Measurements from ENCODE around the gene NLGN1.

Gene NLGN1

DNA sequence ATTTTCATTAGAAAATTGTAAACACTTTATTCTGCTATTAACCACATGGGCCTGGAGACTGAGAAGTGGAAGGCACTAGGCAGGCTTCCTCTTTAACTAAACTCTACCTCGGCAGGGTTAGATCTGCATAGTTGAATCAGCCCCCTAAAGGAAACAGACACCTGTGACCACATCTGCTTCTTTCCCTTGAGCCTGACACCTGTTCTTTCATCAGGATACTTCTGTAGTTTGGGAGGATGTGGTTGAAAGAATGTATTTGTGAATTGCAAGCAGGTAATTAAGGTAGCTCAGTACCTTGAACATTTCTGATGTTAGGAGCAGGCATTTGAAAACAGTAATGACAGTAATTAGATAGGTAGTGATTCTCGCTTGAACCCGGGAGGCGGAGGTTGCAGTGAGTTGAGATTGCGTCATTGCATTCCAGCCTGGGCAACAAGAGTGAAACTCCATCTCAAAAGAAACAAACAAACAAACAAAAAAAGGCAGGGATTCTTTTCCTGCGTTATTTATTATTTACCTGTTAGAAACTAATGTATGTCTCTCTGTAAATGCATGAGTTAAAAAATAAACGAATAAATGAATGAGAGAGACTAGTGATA is 468.5 kb downstream of the NLGN1 start:
- DNase-seq = no peak

DNA sequence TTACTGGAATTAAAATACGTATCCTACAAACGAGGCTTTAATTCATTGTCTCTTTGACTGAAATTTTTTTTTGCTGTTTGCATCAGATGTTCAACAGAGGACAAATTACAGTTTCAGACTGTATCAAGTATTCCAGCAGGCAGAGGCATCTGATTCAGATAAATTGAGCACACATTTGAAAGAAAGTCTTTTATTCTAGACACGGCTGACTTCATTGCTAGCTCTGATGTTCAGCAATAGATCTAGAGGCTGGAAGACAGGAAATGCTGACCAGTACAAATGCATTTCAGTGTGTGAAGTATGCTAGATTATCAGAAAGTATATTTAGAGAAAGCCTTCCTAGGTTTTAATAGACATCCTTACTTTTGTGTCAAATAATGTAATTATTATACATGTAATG is 472.2 kb downstream of the NLGN1 start:
- DNase-seq = no peak

DNA sequence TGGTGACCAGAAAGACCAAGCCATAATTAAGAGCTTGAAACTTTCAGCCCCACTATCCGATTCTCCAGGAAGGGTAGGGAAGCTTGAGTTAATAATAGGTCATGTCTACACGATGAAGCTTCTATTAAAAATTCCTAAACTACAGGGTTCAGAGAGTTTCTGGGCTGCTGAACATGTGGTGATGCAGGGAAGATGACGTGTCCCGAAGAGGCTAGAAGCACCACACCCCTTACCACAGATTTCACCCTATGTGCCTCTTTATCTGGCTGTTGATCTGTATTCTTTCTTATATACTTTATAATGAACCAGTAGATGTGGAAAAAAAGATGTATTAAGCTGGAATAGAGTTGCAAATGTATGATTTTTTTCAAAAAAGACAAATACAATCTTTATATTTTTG is 473.4 kb downstream of the NLGN1 start:
- no peak for DNase-seq

DNA sequence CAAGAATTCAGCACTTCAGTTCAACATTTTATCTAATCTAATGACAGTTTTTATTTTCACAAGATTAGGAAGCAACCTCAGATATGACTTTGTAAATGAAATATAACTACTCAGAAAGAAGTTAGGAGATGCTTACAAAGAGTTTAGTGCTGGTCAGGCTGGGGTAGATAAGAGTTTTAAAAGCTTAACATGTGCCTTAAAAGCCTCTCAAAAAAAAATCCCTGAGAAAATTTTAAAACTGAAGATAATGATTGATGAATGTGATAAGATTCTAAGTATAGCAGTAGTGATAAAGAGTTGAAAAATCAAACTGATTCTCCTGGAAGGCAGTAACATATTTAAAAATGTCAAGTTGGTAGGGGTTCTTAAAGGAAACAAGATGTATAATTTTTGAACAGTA is 478.2 kb downstream of the NLGN1 start:
- DNase-seq = no peak

DNA sequence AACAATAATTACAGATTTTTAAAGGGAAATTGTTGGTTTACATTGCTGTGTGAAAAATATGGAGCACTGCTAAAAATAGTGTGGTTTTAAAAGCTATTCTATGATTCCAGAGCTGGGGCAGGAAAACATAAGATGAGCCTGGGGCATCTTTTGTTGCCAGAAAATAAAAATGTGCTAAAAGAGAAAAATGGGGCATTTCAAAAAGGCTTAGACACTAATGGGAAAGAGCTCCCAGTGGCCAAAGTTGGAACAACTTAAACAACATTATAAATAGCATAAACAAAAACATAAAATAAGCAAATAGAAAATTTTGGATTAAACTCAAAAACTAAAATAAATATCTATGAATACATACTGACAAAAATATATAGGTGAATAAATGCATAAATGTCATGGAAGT is 478.9 kb downstream of the NLGN1 start:
- no peak for DNase-seq

DNA sequence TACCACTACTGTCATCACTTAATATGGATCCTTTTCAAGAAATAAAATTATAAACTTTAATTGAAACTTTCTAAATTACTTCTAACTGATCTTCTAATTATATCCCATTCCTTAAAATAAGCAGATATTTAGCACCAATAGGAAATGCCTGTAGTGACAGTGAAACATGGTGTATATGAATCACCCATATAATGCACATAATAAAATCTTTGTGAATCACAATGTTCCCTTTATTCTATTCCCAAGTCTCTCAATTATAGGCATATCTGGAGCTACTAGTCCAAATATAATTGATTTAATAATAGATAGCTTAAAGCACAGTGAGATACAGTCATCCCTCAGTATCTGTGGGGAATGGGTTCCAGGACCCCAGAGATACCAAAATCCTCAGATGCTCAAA is 490.3 kb downstream of the NLGN1 start:
- DNase-seq = no peak

DNA sequence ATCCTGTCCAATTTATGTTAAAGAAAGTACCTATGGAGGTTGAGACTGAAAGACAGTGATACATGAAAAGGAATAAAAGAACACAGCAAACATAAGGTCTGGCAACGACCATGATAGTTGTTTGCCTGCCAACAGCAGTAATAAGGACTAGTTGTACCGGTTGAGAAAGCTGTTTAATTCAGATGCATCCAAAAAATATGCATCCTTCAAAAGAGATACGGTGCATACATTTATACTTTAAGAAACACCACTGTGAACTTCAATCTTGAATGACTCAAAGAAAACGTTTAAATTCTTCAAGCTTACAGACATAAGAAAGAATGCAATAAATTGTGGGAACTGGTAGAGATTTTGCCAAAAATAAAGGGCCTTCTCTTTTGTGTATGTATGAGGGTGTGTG is 492.1 kb downstream of the NLGN1 start:
- DNase-seq = no peak

DNA sequence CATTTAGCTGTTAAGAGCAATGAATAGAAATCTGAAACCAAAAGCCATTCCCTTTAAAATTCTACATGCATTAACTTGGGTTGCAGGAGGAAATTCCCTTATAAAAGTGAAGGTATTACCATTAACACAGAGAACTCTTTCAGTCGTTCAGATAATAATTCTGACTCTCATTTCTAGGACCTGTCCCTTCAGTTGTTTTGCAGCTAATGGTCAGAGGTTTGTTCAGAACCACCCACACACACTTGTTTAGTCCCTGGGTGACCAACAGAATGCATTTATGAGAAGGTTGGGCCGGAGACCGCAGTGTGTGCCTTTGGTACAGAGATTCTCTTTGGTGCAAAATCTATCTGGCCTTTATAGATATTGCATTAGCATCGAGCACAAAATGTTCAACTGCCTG is 492.5 kb downstream of the NLGN1 start:
- no peak for DNase-seq

DNA sequence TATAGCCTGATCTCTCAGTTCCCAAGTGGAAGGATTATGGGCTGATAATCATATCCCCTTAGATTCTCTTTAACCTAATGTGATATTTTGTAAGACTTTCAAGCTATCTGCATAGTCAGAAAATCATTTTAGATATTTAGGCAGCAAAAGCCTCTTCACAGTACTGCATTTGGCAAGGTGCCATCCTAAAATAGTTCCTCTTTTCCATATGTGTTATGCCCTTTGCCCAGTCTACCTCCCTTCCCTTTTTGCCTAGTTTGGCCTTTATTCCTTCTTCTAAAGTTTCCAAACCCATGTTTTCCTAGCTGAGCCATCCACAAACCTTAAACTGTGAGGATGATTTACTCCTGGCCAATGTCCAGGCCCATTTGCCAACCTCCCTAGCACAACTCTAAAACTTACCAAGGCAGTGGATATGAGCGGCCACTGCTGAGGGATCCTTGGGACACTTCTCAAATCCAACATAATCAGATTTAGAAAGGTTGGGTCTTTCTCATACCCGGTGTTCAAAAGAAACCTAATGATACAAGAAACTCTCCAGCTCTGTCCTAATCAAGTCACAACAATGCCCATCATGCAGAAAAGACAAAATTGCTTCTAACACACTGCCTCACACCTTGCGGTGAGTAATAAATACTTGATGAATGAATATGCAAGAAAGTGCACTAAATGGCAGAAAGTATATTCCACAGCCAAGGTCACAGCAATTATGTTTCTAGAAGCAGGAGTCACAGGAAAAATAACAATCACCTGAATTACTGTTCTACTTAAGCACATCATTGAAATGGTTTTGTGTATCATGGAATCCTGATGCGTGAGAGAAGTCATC is 493.9 kb downstream of the NLGN1 start:
- no peak for DNase-seq

DNA sequence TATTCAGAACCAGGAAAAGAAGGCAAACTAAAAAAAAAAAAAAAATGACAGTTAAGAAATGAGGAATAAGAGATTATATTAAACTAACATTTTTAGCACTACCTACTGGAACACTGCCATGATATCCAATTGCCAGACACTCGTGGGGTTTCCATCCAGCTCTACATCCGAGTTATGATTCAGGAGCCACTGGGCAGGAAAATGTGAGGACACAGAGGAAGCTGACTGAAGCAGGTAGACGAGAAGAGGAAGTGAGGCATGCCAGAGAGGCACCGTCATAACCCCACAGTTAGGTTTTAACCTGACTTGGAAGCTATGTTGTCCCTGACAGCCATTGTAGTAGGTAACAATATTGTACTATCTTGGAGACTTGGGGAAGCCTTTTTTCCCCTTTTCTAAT is 495.0 kb downstream of the NLGN1 start:
- no peak for DNase-seq

DNA sequence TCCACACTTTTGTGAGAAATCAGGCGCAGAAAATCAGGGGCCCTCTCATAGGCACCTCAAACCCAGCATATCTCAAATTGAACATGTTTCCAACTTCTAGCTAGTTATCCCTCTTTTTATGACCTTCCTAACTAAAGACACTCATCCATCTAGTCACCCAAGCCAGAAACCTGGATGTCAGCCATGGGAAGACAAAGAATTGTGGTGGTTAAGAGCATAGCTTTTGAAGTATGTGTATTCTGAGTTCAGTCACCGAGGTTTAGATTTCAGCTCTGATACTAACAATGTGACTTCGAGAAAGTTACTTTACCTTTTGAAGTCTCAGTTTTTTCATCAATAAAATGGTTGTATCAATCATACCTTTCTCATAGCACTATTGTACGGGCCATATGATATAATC is 495.5 kb downstream of the NLGN1 start:
- DNase-seq = no peak

DNA sequence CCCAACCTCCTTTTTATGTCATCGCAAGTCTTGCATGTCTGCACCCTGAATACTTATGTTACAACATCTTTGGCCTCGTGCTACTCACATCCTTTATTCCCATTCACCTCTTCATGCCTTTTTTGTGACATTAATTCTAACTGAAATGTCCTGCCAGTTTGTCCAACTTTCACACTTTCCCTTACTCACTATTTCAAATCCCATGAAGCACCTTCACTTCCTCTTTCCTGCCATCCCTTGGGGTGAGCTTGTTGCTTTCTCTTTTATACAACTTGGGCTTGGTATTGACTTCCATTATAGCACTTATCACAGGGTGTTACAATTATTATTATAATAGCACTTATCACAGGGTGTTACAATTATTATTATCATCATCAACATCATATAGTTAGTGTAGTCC is 496.3 kb downstream of the NLGN1 start:
- no peak for DNase-seq

DNA sequence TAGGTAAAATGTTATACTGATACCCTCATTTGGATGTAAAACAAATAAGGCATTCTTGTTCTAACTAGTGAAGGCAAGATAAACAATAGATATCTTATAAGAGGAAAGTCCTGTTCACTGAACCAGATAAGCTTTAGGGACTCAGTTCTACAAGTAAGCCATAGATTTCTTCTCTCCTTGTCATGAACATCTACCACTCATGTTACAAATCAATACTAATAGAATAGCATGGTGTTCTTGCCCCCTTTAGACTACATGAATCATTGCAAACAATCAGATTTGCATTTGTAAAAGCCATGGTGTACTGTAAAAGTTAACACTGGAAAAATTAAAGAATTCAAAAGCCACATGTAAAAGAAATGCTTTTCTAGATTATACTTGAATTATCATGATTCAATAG is 500.1 kb downstream of the NLGN1 start:
- DNase-seq = no peak

DNA sequence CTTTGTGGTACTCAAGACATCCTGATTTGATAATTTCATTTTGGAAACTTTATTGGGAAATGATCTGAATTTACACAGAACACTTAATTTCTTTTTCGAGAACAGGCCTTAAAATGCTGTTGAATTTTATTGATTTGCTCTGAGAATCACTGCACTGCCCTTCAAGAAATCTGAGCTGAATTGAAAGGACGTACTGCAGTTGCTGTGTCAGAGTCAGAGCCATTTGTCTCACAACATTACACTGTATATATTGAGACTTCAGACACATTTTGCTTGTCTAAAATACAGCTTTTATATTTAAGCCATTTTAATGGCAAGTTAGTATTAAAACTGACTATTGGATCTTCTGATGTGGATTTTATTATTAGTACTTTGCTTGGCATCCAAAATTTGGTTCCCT is 504.1 kb downstream of the NLGN1 start:
- no peak for DNase-seq

DNA sequence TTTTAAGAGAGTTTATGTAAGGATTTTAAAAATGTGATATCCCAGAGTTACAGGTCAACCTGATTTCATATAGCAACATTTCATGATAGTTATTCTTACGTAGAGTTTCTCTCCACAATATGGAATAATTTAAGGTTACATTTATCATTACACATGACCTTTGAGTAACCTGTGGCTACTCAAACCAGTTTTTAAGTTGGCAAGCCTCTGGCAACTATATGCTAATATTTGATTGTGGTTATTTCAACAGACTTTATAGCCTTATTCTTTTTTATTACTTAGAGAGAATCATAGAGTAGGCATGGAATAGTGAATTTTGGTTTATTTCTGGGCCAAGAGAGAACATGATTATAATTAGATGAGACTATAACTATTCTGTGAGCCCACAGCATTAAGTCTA is 504.9 kb downstream of the NLGN1 start:
- DNase-seq = no peak

DNA sequence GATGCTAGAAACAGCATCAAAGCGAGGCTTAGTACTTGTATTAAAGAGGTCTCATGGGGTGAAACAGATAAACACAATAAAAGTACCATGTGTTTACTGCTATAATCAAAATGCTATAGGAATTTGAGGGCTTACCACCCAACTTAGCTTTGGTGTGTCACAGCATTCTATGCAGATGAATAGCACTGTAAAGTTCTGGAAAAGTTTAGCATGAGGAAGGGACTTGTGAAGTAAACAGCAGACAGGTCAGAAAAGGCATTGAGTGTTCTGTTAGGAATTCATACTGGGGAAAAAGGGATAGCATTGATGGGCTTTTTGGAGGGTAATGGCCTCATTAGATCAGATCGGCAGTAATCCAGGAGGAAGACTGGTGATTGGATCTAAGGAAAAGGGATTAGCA is 505.3 kb downstream of the NLGN1 start:
- DNase-seq = no peak

DNA sequence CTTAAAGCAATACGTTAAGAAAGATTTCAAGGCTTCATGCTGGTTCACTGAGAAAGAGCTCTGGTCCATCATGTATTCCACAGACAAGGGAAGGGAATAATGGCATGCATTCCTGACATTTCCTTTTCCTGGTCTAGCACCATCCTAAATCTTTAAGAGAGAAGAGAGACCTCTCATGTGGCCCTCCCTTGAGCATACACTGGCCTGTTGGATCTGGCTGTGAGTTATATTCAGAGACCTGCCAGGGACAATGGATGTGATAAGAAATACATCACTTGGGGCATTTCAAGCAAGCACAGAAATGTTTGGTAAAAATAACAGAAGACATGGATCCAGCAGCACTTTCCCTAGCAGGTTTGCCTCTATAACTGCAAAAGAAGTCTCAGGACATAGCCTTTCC is 507.8 kb downstream of the NLGN1 start:
- DNase-seq = no peak

DNA sequence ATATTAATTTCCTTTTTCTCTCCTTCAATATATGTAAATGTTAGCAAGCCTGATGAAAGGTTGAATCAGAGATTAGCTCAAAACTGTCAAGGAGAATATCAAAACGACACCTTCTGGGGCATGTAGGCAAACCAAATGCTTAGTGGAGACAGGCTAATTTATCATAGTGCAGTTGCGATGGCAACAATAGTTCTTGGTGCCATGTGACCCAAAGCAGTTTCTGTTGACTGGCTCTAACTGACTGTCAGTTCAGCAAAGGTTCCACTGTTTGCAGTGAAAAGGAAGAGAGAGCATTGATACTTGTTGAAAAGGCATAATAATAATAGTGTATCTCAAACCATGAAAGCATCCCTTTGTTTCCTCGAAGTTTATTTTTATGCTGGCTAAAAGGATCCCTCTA is 513.9 kb downstream of the NLGN1 start:
- no peak for DNase-seq

DNA sequence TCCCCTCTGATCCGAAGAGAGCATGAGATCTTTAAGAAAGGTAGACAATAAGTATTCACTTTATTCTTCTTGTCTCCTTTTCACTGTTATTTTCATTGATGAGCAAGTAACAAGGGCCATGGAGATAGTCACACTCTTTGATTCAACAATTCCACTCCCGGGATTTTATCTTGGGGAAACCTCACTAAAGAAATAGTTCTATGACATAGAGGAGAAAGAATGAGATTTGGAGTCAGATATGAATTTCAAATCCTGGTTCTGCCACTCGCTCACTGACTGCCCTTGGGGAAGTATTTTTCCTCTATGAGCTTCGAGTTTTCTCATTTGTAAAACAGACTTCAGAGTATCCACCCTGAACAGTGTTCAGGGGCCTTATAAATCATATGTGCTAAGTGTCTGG is 514.6 kb downstream of the NLGN1 start:
- no peak for DNase-seq

DNA sequence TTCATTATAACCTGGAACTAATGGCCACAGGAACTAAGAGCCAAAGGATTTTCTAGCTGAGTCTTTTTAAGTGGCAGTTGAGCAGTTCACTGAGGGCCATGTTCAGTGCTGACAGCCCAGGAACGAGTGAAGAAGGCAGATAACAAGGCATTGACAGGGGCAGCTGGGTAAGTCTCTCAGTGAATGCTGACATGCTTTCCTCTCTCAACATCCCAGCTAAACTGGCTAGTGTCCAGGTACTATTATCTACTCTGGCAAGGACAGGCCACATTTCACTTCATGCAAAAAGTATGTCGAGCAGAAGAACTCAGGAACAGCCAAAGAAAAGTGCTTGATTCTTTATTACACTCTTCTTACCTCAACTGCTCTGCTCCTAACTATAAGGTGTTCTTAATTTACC is 515.9 kb downstream of the NLGN1 start:
- DNase-seq = no peak

DNA sequence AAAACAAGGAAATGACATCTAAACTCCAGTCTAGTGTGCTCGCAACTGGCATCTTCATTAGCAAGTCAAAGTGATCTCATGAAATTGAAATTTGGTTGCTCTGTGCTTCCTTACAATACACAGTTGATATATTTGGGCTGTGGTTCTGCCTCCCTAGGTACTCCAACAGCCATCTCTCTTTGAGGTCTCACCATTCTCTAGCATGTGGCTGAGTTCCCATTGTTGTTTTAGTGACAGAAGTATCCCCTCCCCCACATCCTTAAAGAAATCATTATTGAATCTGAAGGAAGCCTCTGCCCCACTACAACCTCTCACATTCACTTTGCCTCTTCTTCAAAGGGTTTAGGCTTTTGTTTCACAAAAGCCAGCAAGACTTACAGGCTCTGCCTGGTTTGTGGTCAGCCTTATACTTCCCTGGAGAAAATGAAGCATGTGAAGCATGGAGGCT is 516.5 kb downstream of the NLGN1 start:
- no peak for DNase-seq

DNA sequence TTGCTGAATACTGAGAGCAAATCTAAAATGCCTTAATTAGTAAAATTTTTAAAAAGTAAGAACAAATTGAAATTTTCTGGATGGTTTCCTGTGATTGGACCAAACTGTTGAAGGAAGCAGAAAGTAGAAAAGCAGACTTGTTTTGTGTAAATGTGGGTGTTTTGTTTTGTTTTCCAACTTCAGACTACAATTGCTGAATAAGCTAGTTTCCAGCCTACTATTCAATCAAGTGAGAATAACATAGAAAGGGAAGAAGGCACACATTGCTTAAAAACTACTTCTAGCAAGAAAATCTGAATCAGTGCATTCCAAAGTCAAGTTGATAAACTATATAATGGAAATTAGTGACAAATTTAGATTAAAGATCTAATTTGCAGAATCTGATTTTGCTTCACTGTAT is 519.3 kb downstream of the NLGN1 start:
- no peak for DNase-seq

DNA sequence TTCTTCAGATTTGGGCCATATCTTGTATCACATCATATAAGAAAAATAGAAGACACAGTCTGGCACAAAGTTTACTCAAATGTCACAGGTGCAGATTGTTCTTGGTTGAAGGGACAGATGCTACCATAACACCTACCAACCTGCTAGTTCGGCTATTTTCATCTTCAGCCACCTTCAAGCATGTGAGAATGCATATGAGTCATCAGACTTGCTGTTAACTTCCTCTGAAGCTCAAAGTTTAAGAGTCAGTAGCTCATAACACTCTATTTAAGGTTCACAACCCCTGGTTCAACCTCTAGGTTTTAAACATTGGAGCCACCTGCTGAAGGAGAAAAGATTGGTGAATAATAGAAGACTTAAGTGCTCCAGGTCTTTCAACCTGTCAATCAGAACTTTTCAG is 522.8 kb downstream of the NLGN1 start:
- DNase-seq = no peak

DNA sequence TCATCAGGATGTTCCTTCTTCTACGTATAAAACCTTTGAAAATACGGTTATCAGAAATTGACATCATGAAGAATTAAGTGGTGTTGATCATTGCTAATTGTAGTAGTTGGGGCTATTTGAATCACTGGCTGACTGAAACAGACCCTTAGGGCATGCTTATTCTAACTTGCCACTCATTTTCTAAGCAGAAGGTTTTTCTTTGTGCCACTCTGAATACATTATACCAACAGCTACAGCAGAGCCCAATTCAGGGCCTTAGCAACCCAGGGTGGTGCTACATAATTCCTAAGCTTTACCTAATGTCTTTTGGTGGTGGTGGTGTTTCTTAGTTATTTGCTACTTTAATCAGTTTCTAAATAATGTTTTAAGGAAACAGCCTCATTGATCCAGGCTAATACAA is 524.2 kb downstream of the NLGN1 start:
- no peak for DNase-seq

DNA sequence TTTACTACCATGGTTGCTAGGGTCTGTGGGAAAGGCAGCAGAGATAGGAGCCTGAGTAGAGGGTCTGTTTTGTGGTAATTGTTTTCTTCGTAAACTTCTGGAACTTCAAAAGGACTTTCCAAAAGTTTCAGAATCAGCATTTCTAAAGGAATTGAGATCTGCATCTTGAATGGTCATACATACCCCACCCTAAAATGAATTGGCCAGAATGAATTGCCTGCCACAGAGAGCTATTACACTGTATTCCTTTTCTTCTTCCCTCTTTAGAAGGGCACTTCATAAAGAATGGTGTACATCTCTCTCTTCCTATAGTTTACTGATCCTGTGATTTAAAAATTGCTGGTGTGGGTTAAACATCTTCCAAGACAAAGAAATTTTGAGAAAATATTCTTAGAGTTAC is 525.7 kb downstream of the NLGN1 start:
- no peak for DNase-seq

Data from activated CD4-positive, alpha-beta T cell treated with anti-CD3 and anti-CD28 coated beads, Interleukin-2, amount 50 U/mL, for 16 hours (primary cell).